Measurements from ENCODE around the gene OPN4.

The OPN4 gene

GRCh38 chr10:86662186-86663045 lies 8.1 kb downstream of the OPN4 start:
- no peak for DNase-seq (ENCODE audit: low read depth in 2 of 2, low spot score in 1 of 2)

- no peak for DNase-seq (ENCODE audit: low read depth in 2 of 2, low spot score in 1 of 2)
Measured at GRCh38 chr10:86663046-86663345, 8.6 kb downstream of the OPN4 start.

GRCh38 chr10:86663576-86664339 lies 9.4 kb downstream of the OPN4 start:
- DNase-seq (ENCODE audit: low read depth in 2 of 2, low spot score in 1 of 2), result no peak

GRCh38 chr10:86664341-86665217 lies 10.2 kb downstream of the OPN4 start:
- no peak for DNase-seq (ENCODE audit: low read depth in 2 of 2, low spot score in 1 of 2)

- no peak for DNase-seq (ENCODE audit: low read depth in 2 of 2, low spot score in 1 of 2)
Measured at GRCh38 chr10:86665218-86665607, 10.9 kb downstream of the OPN4 start.

GRCh38 chr10:86665868-86666267 lies 11.5 kb downstream of the OPN4 start:
- no peak for DNase-seq (ENCODE audit: low read depth in 2 of 2, low spot score in 1 of 2)

- DNase-seq (ENCODE audit: low read depth in 2 of 2, low spot score in 1 of 2), result no peak
Measured at GRCh38 chr10:86666538-86666937, 12.2 kb downstream of the OPN4 start.

GRCh38 chr10:86667421-86668181 lies 13.3 kb downstream of the OPN4 start:
- DNase-seq (ENCODE audit: low read depth in 2 of 2, low spot score in 1 of 2), result no peak

GRCh38 chr10:86668297-86669165 lies 14.2 kb downstream of the OPN4 start, which contains the start of gene LDB3:
TSS of gene LDB3 (plus strand) at chr10:86668511. CDS start at chr10:86668692, 181 bp downstream.
- DNase-seq (ENCODE audit: low read depth in 2 of 2, low spot score in 1 of 2), result no peak

GRCh38 chr10:86670290-86670811 lies 16.0 kb downstream of the OPN4 start:
- no peak for DNase-seq (ENCODE audit: low read depth in 2 of 2, low spot score in 1 of 2)

- no peak for DNase-seq (ENCODE audit: low read depth in 2 of 2, low spot score in 1 of 2)
Measured at GRCh38 chr10:86670876-86671275, 16.5 kb downstream of the OPN4 start.

- DNase-seq (ENCODE audit: low read depth in 2 of 2, low spot score in 1 of 2), result no peak
Measured at GRCh38 chr10:86671419-86671818, 17.1 kb downstream of the OPN4 start.

GRCh38 chr10:86671985-86672710 lies 17.8 kb downstream of the OPN4 start:
- no peak for DNase-seq (ENCODE audit: low read depth in 2 of 2, low spot score in 1 of 2)

GRCh38 chr10:86673216-86673826 lies 19.0 kb downstream of the OPN4 start:
- DNase-seq (ENCODE audit: low read depth in 2 of 2, low spot score in 1 of 2), result no peak

- no peak for DNase-seq (ENCODE audit: low read depth in 2 of 2, low spot score in 1 of 2)
Measured at GRCh38 chr10:86673827-86674581, 19.7 kb downstream of the OPN4 start.

- no peak for DNase-seq (ENCODE audit: low read depth in 2 of 2, low spot score in 1 of 2)
Measured at GRCh38 chr10:86674912-86675311, 20.6 kb downstream of the OPN4 start.

- DNase-seq (ENCODE audit: low read depth in 2 of 2, low spot score in 1 of 2), result no peak
Measured at GRCh38 chr10:86677374-86677773, 23.0 kb downstream of the OPN4 start.
